Neutrophil (primary cell): ENCODE measurements around the gene ZC3H12C.

ENCODE experiments used
- H3K27ac ChIP-seq: fragments of 200-600 bp; sonication (generic); 2 replicates; pipeline ENCODE4 v1.5.1; 2016; ENCODE audit warnings: mild to moderate bottlenecking, moderate library complexity
- H3K27me3 ChIP-seq: fragments of 200-600 bp; sonication (generic); 2 replicates; pipeline ENCODE4 v1.6.0; 2016; ENCODE audit warnings: mild to moderate bottlenecking
- H3K36me3 ChIP-seq: fragments of 200-600 bp; sonication (generic); 2 replicates; pipeline ENCODE4 v1.5.1; 2017
- H3K4me1 ChIP-seq, 2 experiments: fragments of 200-600 bp in 1 of 2; sonication (generic) in 1 of 2; 1 replicate in 1 of 2; 2 replicates in 1 of 2; pipeline versions ENCODE4 v1.5.1 to v1.6.1; 2013 to 2016; ENCODE audit warnings: low read depth in 1 of 2, low read length in 1 of 2, mild to moderate bottlenecking in 1 of 2, moderate library complexity in 1 of 2; ENCODE audit not compliant: control insufficient read depth in 1 of 2, insufficient read depth in 1 of 2
- H3K4me3 ChIP-seq, 2 experiments: fragments of 200-600 bp in 1 of 2; sonication (generic) in 1 of 2; 1 replicate in 1 of 2; 2 replicates in 1 of 2; pipeline ENCODE4 v1.5.1; 2013 to 2016; ENCODE audit warnings: low read depth in 1 of 2, low read length in 1 of 2, mild to moderate bottlenecking in 1 of 2, moderate library complexity in 1 of 2
- H3K9me3 ChIP-seq: fragments of 200-600 bp; sonication (generic); 2 replicates; pipeline ENCODE4 v1.5.1; 2016
- CTCF ChIP-seq: fragments of 200-600 bp; sonication (generic); IDR thresholded peaks from 2 replicates; pipeline ENCODE4 v1.5.1; 2016; ENCODE audit warnings: antibody characterized with exemption

ZC3H12C gene

DNA sequence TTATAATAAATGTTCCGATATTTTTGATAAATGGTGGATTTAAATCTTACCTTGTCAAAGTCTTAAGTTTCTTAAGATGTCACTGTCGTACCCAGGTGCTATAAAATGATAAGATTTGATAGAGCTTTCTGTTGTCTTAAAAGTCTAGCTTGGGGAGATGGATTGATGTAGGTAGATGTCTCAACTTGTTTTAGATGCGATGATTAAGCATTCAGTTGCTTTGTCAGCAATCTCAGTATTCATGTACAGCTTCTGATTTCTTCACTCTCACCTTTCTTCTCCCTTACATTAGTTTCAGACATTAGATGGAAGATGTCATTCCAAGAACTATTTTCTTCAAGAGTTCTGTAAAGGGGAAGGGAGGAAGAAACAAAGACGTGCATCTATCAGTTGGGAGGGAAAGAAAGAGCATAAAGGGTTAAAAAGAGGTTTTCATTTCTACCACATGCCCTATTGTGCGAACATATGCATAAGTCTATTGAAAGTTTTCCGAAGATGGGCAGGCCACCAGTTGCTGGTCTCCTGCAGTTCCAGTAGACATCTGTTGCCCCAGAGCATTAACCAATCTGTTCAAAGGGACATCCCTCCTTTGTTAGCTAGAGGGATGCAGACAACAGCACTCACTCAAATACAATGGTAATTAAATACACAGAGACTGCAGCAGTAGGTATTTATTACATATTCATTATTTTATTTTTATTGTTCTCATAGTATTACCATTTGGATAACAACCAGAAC, 38.4 kb downstream of the ZC3H12C start:
- Histone ChIP-seq H3K4me1 (no peaks in the 10 kb centered on the region), H3K27me3 (no peaks in the 10 kb centered on the region), H3K9me3 (no peaks in the 10 kb centered on the region), H3K27ac (no peak overlapping the region), H3K4me3 (no peak overlapping the region), H3K36me3 (no peaks in the 10 kb centered on the region)
- no peak for TF ChIP-seq CTCF

DNA sequence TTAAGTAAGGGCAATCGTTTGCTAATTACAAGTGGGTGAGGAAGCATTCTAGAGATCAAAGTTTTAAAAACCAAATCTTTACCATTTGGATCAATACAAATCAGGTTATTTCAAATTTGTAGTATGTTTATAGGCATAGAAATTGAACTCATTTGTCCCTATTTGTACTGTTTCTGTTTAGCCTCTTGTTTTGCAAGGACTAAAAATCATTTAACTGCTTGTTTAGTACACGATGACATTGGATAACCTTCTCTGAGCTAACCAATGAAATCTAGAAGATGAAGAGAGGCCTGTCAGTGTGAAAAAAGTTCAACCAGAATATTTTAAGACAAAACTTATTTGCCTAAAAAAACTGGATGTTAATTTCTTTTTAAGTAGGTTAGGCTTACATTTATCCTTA, 40.0 kb downstream of the ZC3H12C start:
- TF ChIP-seq CTCF: no peak

GRCh38 chr11:110134110-110134509, 40.9 kb downstream of the ZC3H12C start:
- H3K4me3 ChIP-seq: no peak overlapping the region
- H3K9me3 ChIP-seq: no peaks in the 10 kb centered on the region
- H3K4me1 ChIP-seq: no peaks in the 10 kb centered on the region
- no peaks in the 10 kb centered on the region for H3K36me3 ChIP-seq
- H3K27me3 ChIP-seq: no peaks in the 10 kb centered on the region
- no peak overlapping the region for H3K27ac ChIP-seq
- no peak for TF ChIP-seq CTCF

More for the DNA sequence above, 40.0 kb downstream of the ZC3H12C start:
- Histone ChIP-seq H3K9me3 (no peaks in the 10 kb centered on the region), H3K4me1 (no peaks in the 10 kb centered on the region), H3K27me3 (no peaks in the 10 kb centered on the region), H3K27ac (no peak overlapping the region), H3K36me3 (no peaks in the 10 kb centered on the region), H3K4me3 (no peak overlapping the region)

DNA sequence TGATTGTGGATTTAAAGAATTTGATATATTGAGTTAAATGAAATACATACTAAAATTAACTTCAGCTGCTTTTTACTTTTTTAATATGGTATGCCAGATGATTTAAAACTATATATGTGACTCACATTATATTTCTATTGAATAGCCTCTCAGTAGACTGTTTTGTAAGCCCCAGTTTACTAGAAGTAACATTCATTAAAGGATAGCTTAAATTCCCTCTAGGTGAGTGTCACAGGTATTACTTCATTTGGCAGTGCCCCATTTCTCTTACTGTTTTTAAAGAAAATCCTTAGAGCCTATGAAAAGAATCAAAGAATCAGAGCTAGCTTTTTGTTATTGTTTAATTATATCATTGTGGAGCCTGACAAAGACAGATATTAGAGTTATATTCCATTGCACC, 48.6 kb downstream of the ZC3H12C start:
- Histone ChIP-seq H3K36me3 (no peaks in the 10 kb centered on the region), H3K27ac (no peak overlapping the region), H3K27me3 (no peaks in the 10 kb centered on the region), H3K4me3 (no peak overlapping the region), H3K4me1 (no peaks in the 10 kb centered on the region), H3K9me3 (no peaks in the 10 kb centered on the region)
- no peak for TF ChIP-seq CTCF

- Histone ChIP-seq H3K9me3 (no peaks in the 10 kb centered on the region), H3K27me3 (no peaks in the 10 kb centered on the region), H3K36me3 (peaks cover 4% of the 10 kb centered on the region), H3K27ac (no peak overlapping the region), H3K4me1 (no peaks in the 10 kb centered on the region), H3K4me3 (no peak overlapping the region)
- TF ChIP-seq CTCF: no peak
Observed at GRCh38 chr11:110147962-110148709, 54.9 kb downstream of the ZC3H12C start.
